ENCODE measurements around the gene SH2D3A. TPM values are rescaled to one million over a fixed set of nuclear protein-coding genes. Genes with fewer than 3 reads are reported as not detected.
"Not testable (repeated sequence)": the region's sequence is repeated elsewhere in the genome, so short reads cannot be mapped to it uniquely, and the experiment has no call there.

Gene SH2D3A
- total and polyA plus RNA-seq, 2 experiments from 2014 or later = 20.7 to 38.4 TPM

DNA sequence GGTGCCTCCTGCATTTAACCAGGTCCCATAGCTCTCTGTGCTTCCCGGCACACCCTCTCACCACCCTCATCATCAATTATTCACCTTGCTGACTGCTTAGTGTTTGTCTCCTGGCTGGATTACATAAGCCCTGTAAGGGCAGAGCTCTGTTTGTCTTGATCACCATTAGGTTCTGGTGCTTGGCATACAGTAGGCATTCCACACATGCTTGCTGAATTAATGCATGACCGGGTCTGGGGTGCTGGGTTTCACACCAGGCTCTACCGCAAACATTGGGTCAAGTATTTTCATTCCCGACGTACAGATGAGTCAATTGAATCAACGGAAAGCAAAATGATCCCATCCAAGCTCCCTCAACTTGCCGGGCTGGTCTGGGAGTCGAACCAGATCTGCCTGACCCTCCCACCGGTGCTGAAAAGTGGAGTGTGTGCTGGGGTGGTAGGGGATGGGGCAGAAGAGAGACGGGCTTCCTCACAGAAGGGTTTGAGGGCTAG lies 33.8 kb upstream of the SH2D3A start (continued):
- TF ChIP-seq STAT1 (IDR thresholded peaks at IDR 0.05; ENCODE audit: unreplicated experiment) (no peak), EZH2 (IDR thresholded peaks at IDR 0.05; ENCODE audit: low read depth, unreplicated experiment) (no peak), POLR2AphosphoS5 (IDR thresholded peaks at IDR 0.05; ENCODE audit: low read depth) (no peak), NANOG (IDR thresholded peaks at IDR 0.05; ENCODE audit: borderline replicate concordance) (no peak), EZH2phosphoT487 (IDR thresholded peaks at IDR 0.05; ENCODE audit: unreplicated experiment) (no peak), ZNF331 (CRISPR knock-in tag; IDR thresholded peaks at IDR 0.05; ENCODE audit: low read depth) (no peak)
- TF ChIP-seq, protein P1, sequence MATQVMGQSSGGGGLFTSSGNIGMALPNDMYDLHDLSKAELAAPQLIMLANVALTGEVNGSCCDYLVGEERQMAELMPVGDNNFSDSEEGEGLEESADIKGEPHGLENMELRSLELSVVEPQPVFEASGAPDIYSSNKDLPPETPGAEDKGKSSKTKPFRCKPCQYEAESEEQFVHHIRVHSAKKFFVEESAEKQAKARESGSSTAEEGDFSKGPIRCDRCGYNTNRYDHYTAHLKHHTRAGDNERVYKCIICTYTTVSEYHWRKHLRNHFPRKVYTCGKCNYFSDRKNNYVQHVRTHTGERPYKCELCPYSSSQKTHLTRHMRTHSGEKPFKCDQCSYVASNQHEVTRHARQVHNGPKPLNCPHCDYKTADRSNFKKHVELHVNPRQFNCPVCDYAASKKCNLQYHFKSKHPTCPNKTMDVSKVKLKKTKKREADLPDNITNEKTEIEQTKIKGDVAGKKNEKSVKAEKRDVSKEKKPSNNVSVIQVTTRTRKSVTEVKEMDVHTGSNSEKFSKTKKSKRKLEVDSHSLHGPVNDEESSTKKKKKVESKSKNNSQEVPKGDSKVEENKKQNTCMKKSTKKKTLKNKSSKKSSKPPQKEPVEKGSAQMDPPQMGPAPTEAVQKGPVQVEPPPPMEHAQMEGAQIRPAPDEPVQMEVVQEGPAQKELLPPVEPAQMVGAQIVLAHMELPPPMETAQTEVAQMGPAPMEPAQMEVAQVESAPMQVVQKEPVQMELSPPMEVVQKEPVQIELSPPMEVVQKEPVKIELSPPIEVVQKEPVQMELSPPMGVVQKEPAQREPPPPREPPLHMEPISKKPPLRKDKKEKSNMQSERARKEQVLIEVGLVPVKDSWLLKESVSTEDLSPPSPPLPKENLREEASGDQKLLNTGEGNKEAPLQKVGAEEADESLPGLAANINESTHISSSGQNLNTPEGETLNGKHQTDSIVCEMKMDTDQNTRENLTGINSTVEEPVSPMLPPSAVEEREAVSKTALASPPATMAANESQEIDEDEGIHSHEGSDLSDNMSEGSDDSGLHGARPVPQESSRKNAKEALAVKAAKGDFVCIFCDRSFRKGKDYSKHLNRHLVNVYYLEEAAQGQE (IDR thresholded peaks at IDR 0.05; ENCODE audit: unreplicated experiment) = no peak
- TF ChIP-seq, protein P2, sequence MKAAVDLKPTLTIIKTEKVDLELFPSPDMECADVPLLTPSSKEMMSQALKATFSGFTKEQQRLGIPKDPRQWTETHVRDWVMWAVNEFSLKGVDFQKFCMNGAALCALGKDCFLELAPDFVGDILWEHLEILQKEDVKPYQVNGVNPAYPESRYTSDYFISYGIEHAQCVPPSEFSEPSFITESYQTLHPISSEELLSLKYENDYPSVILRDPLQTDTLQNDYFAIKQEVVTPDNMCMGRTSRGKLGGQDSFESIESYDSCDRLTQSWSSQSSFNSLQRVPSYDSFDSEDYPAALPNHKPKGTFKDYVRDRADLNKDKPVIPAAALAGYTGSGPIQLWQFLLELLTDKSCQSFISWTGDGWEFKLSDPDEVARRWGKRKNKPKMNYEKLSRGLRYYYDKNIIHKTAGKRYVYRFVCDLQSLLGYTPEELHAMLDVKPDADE (IDR thresholded peaks at IDR 0.05) = no peak

DNA sequence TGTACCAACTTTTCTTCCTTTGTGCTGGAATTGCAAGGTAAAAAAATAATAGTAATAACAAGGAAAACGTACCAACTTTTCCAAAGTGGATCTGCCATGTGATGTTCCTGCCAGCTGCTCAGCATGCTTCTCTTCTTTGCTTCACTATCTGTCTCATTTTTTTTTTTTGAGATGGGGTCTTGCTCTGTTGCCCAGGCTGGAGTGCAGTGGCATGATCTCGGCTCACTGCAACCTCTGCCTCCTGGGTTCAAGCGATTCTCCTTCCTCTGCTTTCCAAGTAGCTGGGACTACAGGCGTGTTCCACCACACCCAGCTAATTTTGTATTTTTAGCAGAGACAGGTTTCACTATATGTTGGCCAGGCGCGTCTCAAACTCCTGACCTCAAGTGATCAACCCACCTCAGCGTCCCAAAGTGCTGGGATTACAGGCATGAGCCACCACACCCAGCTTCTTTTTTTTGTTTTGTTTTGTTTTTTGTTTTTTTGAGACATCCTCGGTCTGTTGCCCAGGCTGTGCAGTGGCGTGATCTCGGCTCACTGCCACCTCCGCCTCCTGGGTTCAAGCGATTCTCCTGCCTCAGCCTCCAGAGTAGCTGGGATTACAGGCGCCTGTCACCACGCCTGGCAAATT lies 33.0 kb upstream of the SH2D3A start:
- not testable (repeated sequence) for ATAC-seq

DNA sequence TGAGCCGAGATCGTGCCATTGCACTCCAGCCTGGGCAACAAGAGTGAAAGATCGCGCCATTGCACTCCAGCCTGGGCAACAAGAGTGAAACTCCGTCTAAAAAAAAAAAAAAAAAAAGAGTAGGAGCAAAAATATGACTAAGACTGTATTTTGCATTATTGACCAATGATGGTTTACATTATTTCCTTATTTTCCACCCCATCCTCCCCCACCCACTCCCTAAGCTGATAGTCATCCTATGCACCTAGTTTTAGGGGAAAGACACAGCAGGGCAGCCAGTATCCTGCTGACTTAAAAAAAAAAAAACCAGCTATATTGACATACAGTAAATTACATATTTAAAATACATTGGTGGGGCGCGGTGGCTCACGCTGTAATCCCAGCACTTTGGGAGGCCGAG lies 30.4 kb upstream of the SH2D3A start:
- DNase-seq (ENCODE audit: low spot score) = no peak
- no peak overlapping the region for H3K4me3 Mint-ChIP-seq
- Histone ChIP-seq H4K20me1 (replicated peaks; ENCODE audit: insufficient read depth) (no peaks in the 10 kb centered on the region), H3K4me1 (ENCODE audit: insufficient read depth) (peaks cover 19% of the 10 kb centered on the region), H3K9me2 (ENCODE audit: insufficient read depth) (no peaks in the 10 kb centered on the region), H3F3A (replicated peaks; ENCODE audit: low read depth) (no peaks in the 10 kb centered on the region; the same call in 1 of the 2 replicates), H3K27me3 (ENCODE audit: insufficient read depth) (no peaks in the 10 kb centered on the region), H3K27ac (ENCODE audit: low read depth) (no peak overlapping the region), H3K79me2 (replicated peaks; ENCODE audit: insufficient read depth) (no peaks in the 10 kb centered on the region), H3K4me3 (no peak overlapping the region), H3K36me3 (ENCODE audit: insufficient read depth) (no peaks in the 10 kb centered on the region), H3K4me2 (no peak overlapping the region), H2AFZ (no peak overlapping the region)
- no peaks in the 10 kb centered on the region for H3K4me1 Mint-ChIP-seq
- peaks cover 6% of the 10 kb centered on the region for H3K27me3 Mint-ChIP-seq (ENCODE audit: insufficient read depth, low read depth, poor library complexity)
- no peak overlapping the region for H3K27ac Mint-ChIP-seq
- no peak for ATAC-seq
- peaks cover 27% of the 10 kb centered on the region for H3K36me3 Mint-ChIP-seq (ENCODE audit: low read depth)
- H3K9me3 Mint-ChIP-seq = peaks cover 93% of the 10 kb centered on the region
- TF ChIP-seq POLR2AphosphoS5 (IDR thresholded peaks at IDR 0.05; ENCODE audit: low read depth) = no peak
- TF ChIP-seq, protein P2 (IDR thresholded peaks at IDR 0.05) = no peak
- TF ChIP-seq ZNF114 (CRISPR knock-in tag; IDR thresholded peaks at IDR 0.05) = no peak
- no peak for TF ChIP-seq CREB1 (CRISPR knock-in tag; IDR thresholded peaks at IDR 0.05; ENCODE audit: low read depth)
- no peak for TF ChIP-seq EZH2 (IDR thresholded peaks at IDR 0.05; ENCODE audit: low read depth, unreplicated experiment)
- no peak for TF ChIP-seq EZH2phosphoT487 (IDR thresholded peaks at IDR 0.05; ENCODE audit: unreplicated experiment)

More for the DNA sequence above, 33.0 kb upstream of the SH2D3A start:
- peaks cover 25% of the 10 kb centered on the region for H3K4me1 ChIP-seq (ENCODE audit: insufficient read depth)
- H3K36me3 Mint-ChIP-seq (ENCODE audit: low read depth) = peaks cover 27% of the 10 kb centered on the region
- H3F3A ChIP-seq (replicated peaks; ENCODE audit: low read depth); H3K4me3 Mint-ChIP-seq; H3K27me3 ChIP-seq (ENCODE audit: insufficient read depth); H2AFZ ChIP-seq; H3K36me3 ChIP-seq (ENCODE audit: insufficient read depth); H4K20me1 ChIP-seq (replicated peaks; ENCODE audit: insufficient read depth); H3K27ac ChIP-seq (ENCODE audit: low read depth); H3K9me2 ChIP-seq (ENCODE audit: insufficient read depth); H3K79me2 ChIP-seq (replicated peaks; ENCODE audit: insufficient read depth); H3K4me3 ChIP-seq; H3K4me2 ChIP-seq; DNase-seq (ENCODE audit: low spot score); H3K4me1 Mint-ChIP-seq; H3K27me3 Mint-ChIP-seq (ENCODE audit: insufficient read depth, low read depth, poor library complexity); H3K27ac Mint-ChIP-seq: not testable (repeated sequence)
- H3K9me3 Mint-ChIP-seq = peaks cover 93% of the 10 kb centered on the region

Data from GM23338 (cell line).